Measurements from ENCODE around the gene WWOX.

DNA sequence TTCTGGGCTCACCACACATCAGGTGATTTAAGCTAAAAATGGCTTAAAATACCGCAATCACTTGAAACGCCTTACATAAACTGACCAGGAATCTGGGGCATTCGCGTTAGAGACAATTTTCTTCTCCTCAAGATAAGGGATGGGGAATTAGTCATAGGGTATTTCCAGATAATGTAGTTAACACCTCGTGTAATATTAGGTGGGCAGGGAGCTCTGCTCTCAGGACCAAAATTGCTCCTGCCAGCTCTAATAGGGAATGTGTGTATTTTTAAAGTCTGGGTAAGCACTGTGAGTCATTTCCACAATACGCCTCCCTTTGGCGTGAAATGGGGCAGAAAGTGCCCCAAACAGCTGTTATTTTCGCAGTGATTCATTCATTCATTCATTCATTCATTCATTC lies 1092.5 kb downstream of the WWOX start:
- TF ChIP-seq, protein P1, sequence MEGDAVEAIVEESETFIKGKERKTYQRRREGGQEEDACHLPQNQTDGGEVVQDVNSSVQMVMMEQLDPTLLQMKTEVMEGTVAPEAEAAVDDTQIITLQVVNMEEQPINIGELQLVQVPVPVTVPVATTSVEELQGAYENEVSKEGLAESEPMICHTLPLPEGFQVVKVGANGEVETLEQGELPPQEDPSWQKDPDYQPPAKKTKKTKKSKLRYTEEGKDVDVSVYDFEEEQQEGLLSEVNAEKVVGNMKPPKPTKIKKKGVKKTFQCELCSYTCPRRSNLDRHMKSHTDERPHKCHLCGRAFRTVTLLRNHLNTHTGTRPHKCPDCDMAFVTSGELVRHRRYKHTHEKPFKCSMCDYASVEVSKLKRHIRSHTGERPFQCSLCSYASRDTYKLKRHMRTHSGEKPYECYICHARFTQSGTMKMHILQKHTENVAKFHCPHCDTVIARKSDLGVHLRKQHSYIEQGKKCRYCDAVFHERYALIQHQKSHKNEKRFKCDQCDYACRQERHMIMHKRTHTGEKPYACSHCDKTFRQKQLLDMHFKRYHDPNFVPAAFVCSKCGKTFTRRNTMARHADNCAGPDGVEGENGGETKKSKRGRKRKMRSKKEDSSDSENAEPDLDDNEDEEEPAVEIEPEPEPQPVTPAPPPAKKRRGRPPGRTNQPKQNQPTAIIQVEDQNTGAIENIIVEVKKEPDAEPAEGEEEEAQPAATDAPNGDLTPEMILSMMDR (IDR thresholded peaks at IDR 0.05): no peak
- no peak for TF ChIP-seq EZH2 (IDR thresholded peaks at IDR 0.05; ENCODE audit: borderline replicate concordance, insufficient read depth, low read depth, low read length, poor library complexity, severe bottlenecking)
